GM12891 (cell line): ENCODE measurements around the gene HOXA9.

Source experiments
- PAX5 ChIP-seq: IDR thresholded peaks from 2 replicates; pipeline ENCODE4 v1.6.1; 2011; ENCODE audit warnings: low read length, moderate library complexity, mild to moderate bottlenecking; ENCODE audit not compliant: insufficient read depth, severe bottlenecking
- POLR2A ChIP-seq: IDR thresholded peaks from 2 replicates; pipeline ENCODE4 v1.6.1; 2011; ENCODE audit warnings: low read depth, low read length, control low read depth
- POLR2AphosphoS5 ChIP-seq: IDR thresholded peaks from 2 replicates; pipeline ENCODE4 v1.6.1; 2011; ENCODE audit warnings: low read depth, low read length, control low read depth
- TAF1 ChIP-seq: IDR thresholded peaks from 2 replicates; pipeline ENCODE4 v1.6.1; 2011; ENCODE audit warnings: low read depth, low read length, control low read depth

- no peak for TF ChIP-seq POLR2AphosphoS5
- TF ChIP-seq TAF1, result no peak
- TF ChIP-seq POLR2A, result no peak
- no peak for TF ChIP-seq PAX5
These were observed 9.7 kb upstream of the HOXA9 start for GRCh38 chr7:27174874-27175625.
